ENCODE measurements around the gene BMERB1.

The BMERB1 gene

GRCh38 chr16:15592324-15592723 is 157.9 kb downstream of the BMERB1 start:
- Histone ChIP-seq H3K27me3 (ENCODE audit: control insufficient read depth in 1 of 2, insufficient read depth in 2 of 2, low read length in 2 of 2) (no peaks in the 10 kb centered on the region), H3K27ac (ENCODE audit: low read depth, low read length) (no peak overlapping the region), H3K9ac (ENCODE audit: low read length) (no peak overlapping the region), H3K36me3 (ENCODE audit: insufficient read depth, low read length) (peaks cover 27% of the 10 kb centered on the region), H3K4me1 (ENCODE audit: insufficient read depth, low read length) (no peaks in the 10 kb centered on the region), H3K9me3 (ENCODE audit: low read length) (no peaks in the 10 kb centered on the region), H3K4me3 (ENCODE audit: low read depth in 1 of 2, low read length in 2 of 2) (no peak overlapping the region)

DNA sequence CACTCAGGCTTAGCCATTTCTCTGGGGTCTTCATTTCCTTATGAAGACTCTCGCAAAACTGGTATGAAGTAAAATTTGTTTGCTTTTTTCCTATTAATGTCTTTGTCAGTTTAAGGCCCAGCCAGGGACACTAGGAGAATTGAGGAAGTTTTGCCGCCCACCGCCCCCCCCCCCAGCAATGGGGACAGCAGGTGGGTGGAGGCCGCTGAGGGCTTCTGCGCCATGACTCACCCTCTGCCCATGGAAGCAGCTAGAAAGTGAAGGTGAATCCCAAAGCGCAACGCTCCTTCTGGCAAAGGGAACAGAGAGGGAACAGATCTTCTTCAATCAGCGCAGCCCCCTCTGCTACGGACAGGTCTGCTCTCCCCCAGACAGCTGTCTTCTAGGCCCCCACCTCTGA is 158.8 kb downstream of the BMERB1 start:
- no peaks in the 10 kb centered on the region for H3K4me1 ChIP-seq (ENCODE audit: insufficient read depth, low read length)
- no peaks in the 10 kb centered on the region for H3K27me3 ChIP-seq (ENCODE audit: control insufficient read depth in 1 of 2, insufficient read depth in 2 of 2, low read length in 2 of 2)
- no peak overlapping the region for H3K4me3 ChIP-seq (ENCODE audit: low read depth in 1 of 2, low read length in 2 of 2)
- H3K9ac ChIP-seq (ENCODE audit: low read length), result no peak overlapping the region
- no peaks in the 10 kb centered on the region for H3K9me3 ChIP-seq (ENCODE audit: low read length)
- H3K36me3 ChIP-seq (ENCODE audit: insufficient read depth, low read length), result peaks cover 31% of the 10 kb centered on the region
- no peak overlapping the region for H3K27ac ChIP-seq (ENCODE audit: low read depth, low read length)

DNA sequence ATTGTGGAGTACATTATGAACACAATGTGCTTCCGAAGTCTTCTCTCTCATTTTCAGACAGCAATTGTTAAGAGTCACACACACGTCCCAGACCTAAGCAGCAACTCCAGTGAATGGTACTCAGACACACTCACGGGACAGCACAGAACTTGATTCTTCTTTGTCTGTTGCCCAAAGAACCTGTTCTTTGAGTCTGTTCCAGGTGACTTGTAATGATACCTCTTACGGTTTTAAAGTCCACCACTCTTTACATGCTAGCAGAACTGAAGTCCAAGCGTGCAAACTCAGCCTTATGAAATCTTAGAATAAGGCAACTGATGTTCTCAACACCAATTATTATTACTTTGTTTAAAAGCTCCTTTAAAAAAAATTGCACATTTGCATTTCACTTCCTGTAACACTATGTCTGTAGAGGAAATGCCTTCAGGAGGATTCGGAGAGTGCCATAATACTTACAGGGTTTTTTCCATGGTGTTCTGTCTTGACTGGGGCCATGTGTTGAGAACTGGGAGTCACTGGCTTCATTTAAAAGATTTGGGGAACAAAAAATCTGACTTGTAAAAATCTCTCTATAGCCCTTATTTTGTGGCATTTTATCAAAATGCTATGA is 160.4 kb downstream of the BMERB1 start:
- H3K9me3 ChIP-seq (ENCODE audit: low read length), result no peaks in the 10 kb centered on the region
- no peaks in the 10 kb centered on the region for H3K4me1 ChIP-seq (ENCODE audit: insufficient read depth, low read length)
- H3K36me3 ChIP-seq (ENCODE audit: insufficient read depth, low read length), result peaks cover 42% of the 10 kb centered on the region
- H3K9ac ChIP-seq (ENCODE audit: low read length), result no peak overlapping the region
- H3K27me3 ChIP-seq (ENCODE audit: control insufficient read depth in 1 of 2, insufficient read depth in 2 of 2, low read length in 2 of 2), result no peaks in the 10 kb centered on the region
- no peak overlapping the region for H3K4me3 ChIP-seq (ENCODE audit: low read depth in 1 of 2, low read length in 2 of 2)
- no peak overlapping the region for H3K27ac ChIP-seq (ENCODE audit: low read depth, low read length)

DNA sequence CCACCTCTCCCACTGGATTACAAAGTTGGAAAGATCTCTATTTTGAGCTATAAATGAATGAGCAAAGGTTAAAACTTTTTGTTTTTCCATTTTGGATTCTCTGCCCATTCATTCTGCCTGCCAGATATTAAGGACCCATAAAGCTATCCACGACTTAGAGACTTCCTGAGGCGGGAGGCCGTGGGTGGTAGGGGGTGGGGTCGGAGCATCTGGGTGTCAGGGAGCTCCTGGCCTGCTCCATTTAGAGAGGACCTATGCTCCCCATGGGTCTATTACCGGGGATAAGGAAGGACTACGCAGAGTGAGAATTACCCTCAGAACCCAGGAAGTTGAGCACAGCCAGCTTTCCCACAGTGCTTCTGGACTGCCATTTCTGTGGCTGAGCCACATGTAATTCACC is 162.7 kb downstream of the BMERB1 start:
- peaks cover 65% of the 10 kb centered on the region for H3K36me3 ChIP-seq (ENCODE audit: insufficient read depth, low read length)
- no peaks in the 10 kb centered on the region for H3K27me3 ChIP-seq (ENCODE audit: control insufficient read depth in 1 of 2, insufficient read depth in 2 of 2, low read length in 2 of 2)
- no peaks in the 10 kb centered on the region for H3K4me1 ChIP-seq (ENCODE audit: insufficient read depth, low read length)
- no peak overlapping the region for H3K9ac ChIP-seq (ENCODE audit: low read length)
- no peaks in the 10 kb centered on the region for H3K9me3 ChIP-seq (ENCODE audit: low read length)
- no peak overlapping the region for H3K27ac ChIP-seq (ENCODE audit: low read depth, low read length)
- H3K4me3 ChIP-seq (ENCODE audit: low read depth in 1 of 2, low read length in 2 of 2), result no peak overlapping the region

- H3K4me1 ChIP-seq (ENCODE audit: insufficient read depth, low read length), result no peaks in the 10 kb centered on the region
- no peak overlapping the region for H3K9ac ChIP-seq (ENCODE audit: low read length)
- H3K4me3 ChIP-seq (ENCODE audit: low read depth in 1 of 2, low read length in 2 of 2), result no peak overlapping the region
- H3K36me3 ChIP-seq (ENCODE audit: insufficient read depth, low read length), result peaks cover 74% of the 10 kb centered on the region
- no peaks in the 10 kb centered on the region for H3K9me3 ChIP-seq (ENCODE audit: low read length)
- no peaks in the 10 kb centered on the region for H3K27me3 ChIP-seq (ENCODE audit: control insufficient read depth in 1 of 2, insufficient read depth in 2 of 2, low read length in 2 of 2)
- no peak overlapping the region for H3K27ac ChIP-seq (ENCODE audit: low read depth, low read length)
These were observed 163.6 kb downstream of the BMERB1 start for GRCh38 chr16:15597822-15598647.

DNA sequence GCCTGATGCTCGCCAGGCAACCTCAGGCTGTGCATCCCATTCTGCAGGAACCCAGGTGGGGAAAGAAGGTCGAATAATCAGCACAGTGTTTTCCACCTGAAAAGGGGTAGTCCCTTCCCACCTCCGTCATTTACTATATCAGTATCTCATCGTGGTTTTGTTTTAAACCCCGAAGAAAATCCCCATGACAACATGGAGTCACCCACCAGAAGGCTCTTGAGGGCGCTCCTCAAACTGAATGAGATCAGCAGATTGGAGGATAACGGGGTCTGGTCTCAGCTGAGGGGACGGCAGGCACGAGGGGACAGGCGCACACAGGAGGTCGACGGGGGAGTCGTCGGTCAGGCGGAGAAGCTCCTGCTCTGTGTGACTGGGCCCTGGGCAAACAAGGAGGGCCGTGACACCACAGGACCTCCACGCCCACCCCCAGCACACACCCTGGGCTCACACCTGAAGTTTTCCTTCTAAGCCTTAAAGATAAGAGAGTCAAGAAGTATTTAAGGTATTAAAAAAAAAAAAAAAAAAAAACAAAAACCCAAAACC is 164.3 kb downstream of the BMERB1 start:
- Histone ChIP-seq H3K27ac (ENCODE audit: low read depth, low read length) (no peak overlapping the region), H3K36me3 (ENCODE audit: insufficient read depth, low read length) (peaks cover 81% of the 10 kb centered on the region), H3K9ac (ENCODE audit: low read length) (no peak overlapping the region), H3K27me3 (ENCODE audit: control insufficient read depth in 1 of 2, insufficient read depth in 2 of 2, low read length in 2 of 2) (no peaks in the 10 kb centered on the region), H3K9me3 (ENCODE audit: low read length) (no peaks in the 10 kb centered on the region), H3K4me3 (ENCODE audit: low read depth in 1 of 2, low read length in 2 of 2) (no peak overlapping the region), H3K4me1 (ENCODE audit: insufficient read depth, low read length) (no peaks in the 10 kb centered on the region)

DNA sequence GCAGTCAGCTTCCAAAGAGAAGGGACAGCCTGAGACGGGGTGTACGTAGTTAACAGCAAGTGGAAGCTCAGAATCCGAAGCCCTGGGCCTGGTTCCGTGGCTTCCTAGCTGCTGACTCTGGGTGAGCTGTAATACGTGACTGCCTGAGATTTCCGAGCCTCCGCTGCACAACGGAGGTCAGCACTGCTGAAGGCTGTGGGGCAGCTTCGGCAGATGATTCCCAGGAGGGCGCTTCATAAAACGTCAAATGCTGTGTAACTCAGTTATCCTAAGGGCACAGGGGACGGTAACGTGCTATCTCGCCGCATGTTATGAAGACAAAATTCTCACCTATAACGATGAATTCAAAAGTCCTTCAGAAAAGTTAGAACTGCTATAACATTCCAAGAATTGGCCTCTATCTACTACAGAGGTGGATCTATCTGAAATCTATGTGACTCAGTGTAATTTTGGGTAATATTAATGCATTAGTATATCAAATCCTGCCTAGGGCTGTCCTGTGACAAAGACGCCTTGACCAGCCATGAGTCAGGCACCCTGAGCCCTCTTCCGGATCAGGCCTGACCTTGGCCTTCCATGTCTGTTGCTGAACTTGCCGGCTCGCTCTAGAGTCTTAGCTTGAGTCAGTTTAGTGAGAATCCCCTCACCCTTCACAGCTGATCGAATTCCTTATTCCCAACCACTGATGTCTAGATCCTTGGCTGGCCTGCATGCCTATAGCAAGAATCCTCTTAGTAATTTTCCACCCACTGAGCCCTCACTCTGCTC is 165.1 kb downstream of the BMERB1 start:
- no peak overlapping the region for H3K4me3 ChIP-seq (ENCODE audit: low read depth in 1 of 2, low read length in 2 of 2)
- H3K27ac ChIP-seq (ENCODE audit: low read depth, low read length), result no peak overlapping the region
- no peak overlapping the region for H3K9ac ChIP-seq (ENCODE audit: low read length)
- peaks cover 89% of the 10 kb centered on the region for H3K36me3 ChIP-seq (ENCODE audit: insufficient read depth, low read length)
- no peaks in the 10 kb centered on the region for H3K4me1 ChIP-seq (ENCODE audit: insufficient read depth, low read length)
- no peaks in the 10 kb centered on the region for H3K27me3 ChIP-seq (ENCODE audit: control insufficient read depth in 1 of 2, insufficient read depth in 2 of 2, low read length in 2 of 2)
- H3K9me3 ChIP-seq (ENCODE audit: low read length), result no peaks in the 10 kb centered on the region

- Histone ChIP-seq H3K4me1 (ENCODE audit: insufficient read depth, low read length) (no peaks in the 10 kb centered on the region), H3K4me3 (ENCODE audit: low read depth in 1 of 2, low read length in 2 of 2) (no peak overlapping the region), H3K27ac (ENCODE audit: low read depth, low read length) (no peak overlapping the region), H3K9me3 (ENCODE audit: low read length) (no peaks in the 10 kb centered on the region), H3K36me3 (ENCODE audit: insufficient read depth, low read length) (peaks cover 90% of the 10 kb centered on the region), H3K9ac (ENCODE audit: low read length) (no peak overlapping the region), H3K27me3 (ENCODE audit: control insufficient read depth in 1 of 2, insufficient read depth in 2 of 2, low read length in 2 of 2) (no peaks in the 10 kb centered on the region)
These were observed 167.0 kb downstream of the BMERB1 start for GRCh38 chr16:15601212-15601879.

- H3K36me3 ChIP-seq (ENCODE audit: insufficient read depth, low read length), result peaks cover 93% of the 10 kb centered on the region
- H3K4me1 ChIP-seq (ENCODE audit: insufficient read depth, low read length), result no peaks in the 10 kb centered on the region
- no peaks in the 10 kb centered on the region for H3K9me3 ChIP-seq (ENCODE audit: low read length)
- no peak overlapping the region for H3K4me3 ChIP-seq (ENCODE audit: low read depth in 1 of 2, low read length in 2 of 2)
- H3K27me3 ChIP-seq (ENCODE audit: control insufficient read depth in 1 of 2, insufficient read depth in 2 of 2, low read length in 2 of 2), result no peaks in the 10 kb centered on the region
- no peak overlapping the region for H3K27ac ChIP-seq (ENCODE audit: low read depth, low read length)
- no peak overlapping the region for H3K9ac ChIP-seq (ENCODE audit: low read length)
These were observed 168.1 kb downstream of the BMERB1 start for GRCh38 chr16:15602285-15603044.

DNA sequence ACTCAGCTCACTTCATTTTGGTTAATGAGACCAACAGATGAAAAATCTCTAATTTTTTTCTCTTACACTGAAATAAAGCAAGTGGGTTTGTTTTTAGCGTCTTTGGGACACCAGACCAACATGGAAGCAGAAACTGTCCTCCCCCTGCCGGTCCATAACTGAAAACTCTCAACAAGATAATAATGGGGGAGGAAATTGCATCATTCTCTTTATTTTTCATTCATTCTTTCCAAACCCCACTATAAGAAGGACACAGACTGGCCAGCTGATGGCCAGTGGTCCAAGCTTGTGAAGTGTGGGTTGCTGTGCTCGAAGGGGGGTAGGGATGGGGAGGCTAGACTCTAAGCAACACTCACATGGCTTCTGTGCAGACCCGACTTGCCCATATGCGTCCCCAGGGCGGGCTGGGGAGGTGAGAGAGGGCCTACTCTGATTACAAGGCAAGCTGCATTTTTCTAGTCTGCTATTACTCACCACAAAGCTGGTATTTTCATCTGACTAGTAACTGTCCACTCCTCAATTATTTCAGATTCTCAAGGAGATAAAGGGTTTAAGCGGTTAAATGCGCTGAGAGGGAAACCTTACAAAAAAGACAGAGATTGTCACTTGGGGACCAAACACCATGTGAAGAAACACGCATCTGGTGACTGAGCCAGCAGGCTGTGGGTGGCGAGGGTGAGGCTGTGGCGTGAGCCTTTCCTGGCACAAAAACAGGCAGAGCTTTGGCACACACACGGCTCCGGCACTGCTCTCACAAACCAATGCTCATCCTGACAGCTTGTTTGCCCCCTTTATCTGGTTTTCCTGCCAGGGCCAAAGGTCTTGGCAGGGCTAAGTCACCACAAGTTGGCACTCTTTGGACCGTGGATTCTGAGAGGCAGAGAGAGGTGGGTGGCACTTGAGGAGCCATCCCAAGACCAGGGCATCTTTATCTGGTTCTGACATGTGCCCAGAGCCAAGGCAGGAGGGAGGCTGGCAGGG is 170.4 kb downstream of the BMERB1 start:
- H3K9me3 ChIP-seq (ENCODE audit: low read length), result no peaks in the 10 kb centered on the region
- no peak overlapping the region for H3K9ac ChIP-seq (ENCODE audit: low read length)
- H3K27ac ChIP-seq (ENCODE audit: low read depth, low read length), result no peak overlapping the region
- H3K4me1 ChIP-seq (ENCODE audit: insufficient read depth, low read length), result no peaks in the 10 kb centered on the region
- H3K4me3 ChIP-seq (ENCODE audit: low read depth in 1 of 2, low read length in 2 of 2), result no peak overlapping the region
- peaks cover 89% of the 10 kb centered on the region for H3K36me3 ChIP-seq (ENCODE audit: insufficient read depth, low read length)
- no peaks in the 10 kb centered on the region for H3K27me3 ChIP-seq (ENCODE audit: control insufficient read depth in 1 of 2, insufficient read depth in 2 of 2, low read length in 2 of 2)
